GM19328 (cell line): ENCODE results near the gene CASP12.

Experiments
- ATAC-seq: cut with Tn5 transposase; IDR thresholded peaks from one replicate; pipeline ENCODE4 v1.9.1; 2021; ENCODE audit warnings: mild to moderate bottlenecking, moderate library complexity; ENCODE audit not compliant: unreplicated experiment

CASP12 gene

GRCh38 chr11:104841973-104842525 is 56.2 kb downstream of the CASP12 start:
- ATAC-seq, result no peak

GRCh38 chr11:104841185-104841584 is 57.1 kb downstream of the CASP12 start:
- no peak for ATAC-seq

- no peak for ATAC-seq
These were observed 60.2 kb downstream of the CASP12 start for GRCh38 chr11:104837969-104838639.

- no peak for ATAC-seq
These were observed 61.6 kb downstream of the CASP12 start for GRCh38 chr11:104836691-104837090.
